Measurements from ENCODE around the gene MOCS1. TPM values are rescaled to one million over a fixed set of nuclear protein-coding genes. Genes with fewer than 3 reads are reported as not detected.

Gene MOCS1
- total RNA-seq, 2 donors from 2014 or later, result 18.7 to 28.0 TPM

DNA sequence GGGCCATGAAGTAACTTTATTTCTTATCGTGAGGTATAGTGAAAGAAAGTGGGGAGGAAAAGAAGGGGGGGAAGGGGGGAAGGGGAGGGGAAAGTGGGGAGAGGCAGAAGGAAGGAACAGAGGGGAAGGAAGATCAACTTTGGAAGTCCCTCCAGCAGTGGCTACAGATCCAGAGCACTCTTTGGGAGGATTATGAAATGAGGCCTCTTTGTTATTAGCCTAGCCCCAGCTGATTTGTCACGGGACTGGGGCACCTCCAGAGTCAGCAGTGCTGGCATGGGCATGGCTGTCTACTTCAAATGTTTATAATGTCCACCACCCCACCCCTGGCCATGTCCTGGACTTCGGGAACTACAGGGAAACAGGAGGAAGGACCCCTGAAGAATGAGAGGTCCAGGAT is 7.6 kb downstream of the MOCS1 start:
- Histone ChIP-seq H3K27me3 (no peaks in the 10 kb centered on the region), H3K36me3 (peaks cover 37% of the 10 kb centered on the region), H3K9me3 (no peaks in the 10 kb centered on the region), H3K27ac (no peak overlapping the region), H3K4me1 (peaks cover 0 to 34% of the 10 kb centered on the region in 2 donors), H3K4me3 (no peak overlapping the region)
- TF ChIP-seq, protein P1, sequence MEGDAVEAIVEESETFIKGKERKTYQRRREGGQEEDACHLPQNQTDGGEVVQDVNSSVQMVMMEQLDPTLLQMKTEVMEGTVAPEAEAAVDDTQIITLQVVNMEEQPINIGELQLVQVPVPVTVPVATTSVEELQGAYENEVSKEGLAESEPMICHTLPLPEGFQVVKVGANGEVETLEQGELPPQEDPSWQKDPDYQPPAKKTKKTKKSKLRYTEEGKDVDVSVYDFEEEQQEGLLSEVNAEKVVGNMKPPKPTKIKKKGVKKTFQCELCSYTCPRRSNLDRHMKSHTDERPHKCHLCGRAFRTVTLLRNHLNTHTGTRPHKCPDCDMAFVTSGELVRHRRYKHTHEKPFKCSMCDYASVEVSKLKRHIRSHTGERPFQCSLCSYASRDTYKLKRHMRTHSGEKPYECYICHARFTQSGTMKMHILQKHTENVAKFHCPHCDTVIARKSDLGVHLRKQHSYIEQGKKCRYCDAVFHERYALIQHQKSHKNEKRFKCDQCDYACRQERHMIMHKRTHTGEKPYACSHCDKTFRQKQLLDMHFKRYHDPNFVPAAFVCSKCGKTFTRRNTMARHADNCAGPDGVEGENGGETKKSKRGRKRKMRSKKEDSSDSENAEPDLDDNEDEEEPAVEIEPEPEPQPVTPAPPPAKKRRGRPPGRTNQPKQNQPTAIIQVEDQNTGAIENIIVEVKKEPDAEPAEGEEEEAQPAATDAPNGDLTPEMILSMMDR (IDR thresholded peaks at IDR 0.05), result no peak
- no peak for DNase-seq (ENCODE audit: low spot score)

DNA sequence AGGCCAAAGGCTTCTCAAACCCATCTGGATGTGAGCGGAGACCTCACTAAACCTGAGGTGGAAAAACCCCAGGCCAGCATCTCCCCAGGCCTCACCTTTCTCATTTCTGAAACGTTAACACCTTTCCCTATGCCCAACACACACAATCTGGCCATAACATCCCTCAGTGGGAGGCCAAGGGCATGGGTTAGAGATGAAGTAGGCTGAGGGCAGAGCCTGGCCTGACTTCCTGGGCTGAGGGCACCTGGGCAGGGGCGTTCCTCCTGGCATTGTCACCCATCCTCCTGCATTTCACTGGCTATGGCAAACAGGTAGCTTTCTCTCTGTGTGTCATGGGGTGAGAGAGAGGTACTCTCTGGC is 8.4 kb downstream of the MOCS1 start:
- Histone ChIP-seq H3K36me3 (peaks cover 37% of the 10 kb centered on the region), H3K9me3 (no peaks in the 10 kb centered on the region), H3K27ac (no peak overlapping the region), H3K4me1 (peaks cover 0 to 26% of the 10 kb centered on the region in 2 donors), H3K27me3 (no peaks in the 10 kb centered on the region), H3K4me3 (no peak overlapping the region)
- TF ChIP-seq, protein P1 (IDR thresholded peaks at IDR 0.05), result no peak
- DNase-seq (ENCODE audit: low spot score), result no peak

DNA sequence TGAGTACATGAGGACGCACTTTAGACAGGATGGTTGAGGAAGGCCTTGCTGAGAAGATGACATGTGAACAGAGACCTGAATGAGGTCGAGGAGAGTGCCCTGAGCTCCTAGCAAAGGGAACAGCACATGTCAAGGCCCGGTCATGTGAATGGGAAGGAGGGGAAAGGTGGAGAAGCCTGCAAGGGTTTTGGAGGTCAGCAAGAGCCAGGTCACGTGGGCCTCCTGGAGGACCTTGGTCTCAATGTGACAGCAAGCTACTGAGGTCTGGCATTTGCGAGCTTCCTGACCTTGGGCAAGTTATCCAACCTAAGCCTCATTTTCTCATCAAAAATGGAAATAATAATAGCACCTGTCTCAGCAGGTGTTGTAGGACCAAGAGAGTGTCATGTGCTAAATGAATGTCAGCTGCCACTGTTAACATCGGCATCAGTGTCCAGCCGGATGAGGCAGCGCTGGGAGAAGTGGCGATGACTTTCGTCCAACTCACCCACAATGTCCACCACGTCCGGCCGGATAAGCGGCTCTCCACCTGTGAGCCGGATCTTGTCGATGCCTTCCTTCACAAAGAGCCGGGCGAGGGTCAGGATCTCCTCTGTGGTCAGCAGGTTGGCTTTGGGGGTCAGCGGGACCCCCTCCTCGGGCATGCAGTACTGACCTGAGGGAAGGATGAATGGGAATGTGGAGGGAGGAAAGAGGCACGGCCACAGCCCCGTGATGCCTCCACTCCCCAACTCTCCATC is 8.9 kb downstream of the MOCS1 start:
- Histone ChIP-seq H3K27me3 (no peaks in the 10 kb centered on the region), H3K27ac (no peak overlapping the region), H3K36me3 (peaks cover 37% of the 10 kb centered on the region), H3K4me3 (no peak overlapping the region), H3K9me3 (no peaks in the 10 kb centered on the region), H3K4me1 (peaks cover 0 to 20% of the 10 kb centered on the region in 2 donors)
- TF ChIP-seq, protein P1 (IDR thresholded peaks at IDR 0.05), result no peak
- DNase-seq (ENCODE audit: low spot score), result no peak

DNA sequence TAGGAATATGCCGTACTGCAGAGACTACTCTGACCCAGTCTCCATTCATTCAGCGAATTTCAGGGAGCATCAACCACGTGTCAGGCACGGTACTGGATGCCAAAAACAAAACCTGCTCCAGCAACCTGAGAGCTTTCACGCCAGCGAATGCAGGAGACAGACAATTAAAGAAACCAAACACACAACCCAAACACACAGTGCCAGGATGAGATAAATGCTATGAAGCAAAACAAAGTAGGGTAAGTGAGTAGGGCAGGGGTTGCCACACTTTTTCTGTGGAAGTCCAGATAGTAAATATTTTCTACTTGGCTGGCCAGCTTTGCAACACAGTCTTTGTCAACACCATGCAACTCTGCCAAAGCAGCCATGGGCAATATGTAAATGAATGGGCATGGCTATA is 10.0 kb downstream of the MOCS1 start:
- Histone ChIP-seq H3K4me1 (peaks cover 0 to 17% of the 10 kb centered on the region in 2 donors), H3K27ac (no peak overlapping the region), H3K36me3 (peaks cover 37% of the 10 kb centered on the region), H3K9me3 (no peaks in the 10 kb centered on the region), H3K27me3 (no peaks in the 10 kb centered on the region), H3K4me3 (no peak overlapping the region)
- TF ChIP-seq, protein P1 (IDR thresholded peaks at IDR 0.05), result no peak
- no peak for DNase-seq (ENCODE audit: low spot score)

DNA sequence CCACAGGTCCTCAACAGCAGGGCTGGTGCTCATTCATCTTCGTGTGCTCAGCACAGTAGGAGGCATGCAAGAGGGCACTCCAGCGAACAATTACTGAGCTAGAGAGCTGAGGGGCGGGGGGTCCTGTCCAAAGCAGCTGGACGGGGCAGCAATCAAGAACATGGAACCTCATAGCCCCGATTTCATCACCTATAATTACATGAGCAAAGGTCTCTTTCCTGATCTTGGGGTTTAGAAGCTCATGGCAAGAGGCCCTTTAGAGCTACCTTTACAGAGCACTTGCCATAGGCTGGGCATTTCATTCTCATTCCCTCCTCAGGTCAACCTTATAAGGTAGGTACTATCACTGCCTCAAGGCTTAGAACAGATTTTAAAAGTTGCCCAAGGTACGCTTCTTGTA is 10.4 kb downstream of the MOCS1 start:
- Histone ChIP-seq H3K4me1 (peaks cover 0 to 13% of the 10 kb centered on the region in 2 donors), H3K27me3 (no peaks in the 10 kb centered on the region), H3K27ac (no peak overlapping the region), H3K36me3 (peaks cover 37% of the 10 kb centered on the region), H3K9me3 (no peaks in the 10 kb centered on the region), H3K4me3 (no peak overlapping the region)
- no peak for DNase-seq (ENCODE audit: low spot score)
- TF ChIP-seq, protein P1 (IDR thresholded peaks at IDR 0.05), result no peak

DNA sequence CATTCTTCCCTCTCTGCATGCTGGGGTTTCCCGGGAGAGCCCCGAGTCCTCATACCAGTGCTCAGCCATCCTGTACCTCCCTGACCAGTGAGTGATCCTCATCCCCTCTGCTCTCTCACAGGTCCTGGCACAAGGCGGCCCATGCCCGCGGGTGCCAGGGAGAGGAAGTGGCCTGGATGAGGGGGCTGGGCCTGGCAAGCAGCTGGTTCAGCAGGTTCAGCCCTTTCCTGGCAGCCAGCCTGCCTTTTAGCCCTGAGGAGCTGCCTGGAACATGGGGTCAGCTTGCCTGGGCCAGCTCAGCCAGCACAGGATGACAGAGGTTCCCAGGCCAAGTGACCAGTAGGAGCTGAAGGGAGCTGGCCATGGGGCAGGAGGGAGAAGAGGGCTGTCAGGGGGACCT is 10.9 kb downstream of the MOCS1 start:
- Histone ChIP-seq H3K36me3 (peaks cover 37% of the 10 kb centered on the region), H3K9me3 (no peaks in the 10 kb centered on the region), H3K27ac (no peak overlapping the region), H3K4me1 (peaks cover 0 to 13% of the 10 kb centered on the region in 2 donors), H3K27me3 (no peaks in the 10 kb centered on the region), H3K4me3 (no peak overlapping the region)
- TF ChIP-seq, protein P1 (IDR thresholded peaks at IDR 0.05), result no peak
- DNase-seq (ENCODE audit: low spot score), result no peak
